HepG2 (cell line): Measurements from ENCODE around the gene ZBTB9. TPM values are rescaled to one million over a fixed set of nuclear protein-coding genes. Genes with fewer than 3 reads are reported as not detected.
A peak's percentile ranks its signal among the peaks of the same experiment; 100 is the strongest.

Experiments
- ATAC-seq: fragments of 200-7000 bp; cut with Tn5 transposase; 3 replicates; pipeline ENCODE4 v1.9.1; 2020; ENCODE audit warnings: mild to moderate bottlenecking, moderate library complexity
- BruUV-seq: library from RNA; stranded (reverse); fragments of 400-500 nt; replicated peaks from 2 replicates; lab custom pipeline; 2021; lab: Mats Ljungman, UMichigan
- CTCF ChIA-PET: fragments of 300-600 bp; formaldehyde crosslinking; extraction: SDS; loops from one replicate; lab custom pipeline; 2021; ENCODE audit warnings: low total read pairs, inconsistent platforms, low intra/inter-chr PET ratio; lab: Yijun Ruan, JAX
- POLR2A ChIA-PET: fragments of 350-600 bp; sonication (Branson Sonifier 250); formaldehyde crosslinking; loops from one replicate; lab custom pipeline; 2020; ENCODE audit warnings: antibody characterized with exemption, inconsistent platforms; lab: Yijun Ruan, JAX
- DNase-seq: peaks from one replicate; pipeline ENCODE4 v3.0.0-alpha.2; 2015; ENCODE audit warnings: low spot score
- FAIRE-seq: peaks from 3 replicates; lab custom pipeline; 2011; peaks lifted over from hg19 to GRCh38; lab: Jason Lieb, UNC
- H2AFZ ChIP-seq: one replicate; pipeline ENCODE4 v1.6.1; 2011; ENCODE audit warnings: low read length, inconsistent platforms
- H3K27ac ChIP-seq: fragments of 300-600 bp; 3 replicates; pipeline ENCODE4 v1.8.0; 2011; ENCODE audit warnings: mixed run types, mild to moderate bottlenecking, mixed read lengths, low read length, inconsistent platforms; ENCODE audit not compliant: insufficient read depth; ENCODE audit errors: extremely low read length
- H3K27me3 ChIP-seq, 2 experiments: fragments of 200-600 bp in 1 of 2; 2 replicates in 1 of 2; 3 replicates in 1 of 2; pipeline versions ENCODE4 v1.6.0 to v1.8.0; 2011; ENCODE audit warnings: low read length in 2 of 2, mild to moderate bottlenecking in 2 of 2, moderate library complexity in 2 of 2, inconsistent platforms in 1 of 2; ENCODE audit not compliant: insufficient read depth in 2 of 2, control insufficient read depth in 1 of 2
- H3K36me3 ChIP-seq, 2 experiments: fragments of 200-600 bp in 1 of 2; replicated peaks in 1 of 2; 2 replicates in 1 of 2; 3 replicates in 1 of 2; pipeline versions ENCODE4 v1.5.1 to v1.8.0; 2011; ENCODE audit warnings: low read length in 2 of 2, inconsistent platforms in 1 of 2; ENCODE audit not compliant: insufficient read depth in 2 of 2, control insufficient read depth in 1 of 2
- H3K4me1 ChIP-seq: 2 replicates; pipeline ENCODE4 v1.5.1; 2012; ENCODE audit warnings: low read length, inconsistent platforms; ENCODE audit not compliant: insufficient read depth
- H3K4me2 ChIP-seq: 2 replicates; pipeline ENCODE4 v1.6.0; 2011; ENCODE audit warnings: low read depth, low read length, inconsistent platforms
- H3K4me3 ChIP-seq, 3 experiments: fragments of 200-600 bp in 1 of 3; sonication (generic), shearing (Covaris generic) in 1 of 3; replicated peaks in 1 of 3; 2 replicates each; pipeline ENCODE4 v1.5.1; 2011 to 2016; ENCODE audit warnings: low read length in 3 of 3, inconsistent platforms in 2 of 3, low read depth in 2 of 3, mild to moderate bottlenecking in 2 of 3, control low read depth in 1 of 3, mixed read lengths in 1 of 3; ENCODE audit not compliant: insufficient read depth in 1 of 3
- H3K79me2 ChIP-seq: one replicate; pipeline ENCODE4 v1.6.1; 2011; ENCODE audit warnings: low read length, inconsistent platforms; ENCODE audit not compliant: insufficient read depth
- H3K9ac ChIP-seq: 2 replicates; pipeline ENCODE4 v1.6.0; 2011; ENCODE audit warnings: mild to moderate bottlenecking, low read depth, low read length, inconsistent platforms; ENCODE audit not compliant: insufficient read depth
- H3K9me3 ChIP-seq: 2 replicates; pipeline ENCODE4 v1.5.1; 2012; ENCODE audit warnings: mild to moderate bottlenecking, low read length
- H4K20me1 ChIP-seq: 2 replicates; pipeline ENCODE4 v1.6.0; 2011; ENCODE audit warnings: inconsistent platforms, mild to moderate bottlenecking, low read length, moderate library complexity; ENCODE audit not compliant: insufficient read depth
- BHLHE40 ChIP-seq: IDR thresholded peaks from 2 replicates; pipeline ENCODE4 v1.6.1; 2011; ENCODE audit warnings: low read length, improper control_type of control experiment
- GATA4 ChIP-seq: sonication (generic); IDR thresholded peaks from 2 replicates; pipeline ENCODE4 v1.6.1; 2016; ENCODE audit warnings: antibody characterized with exemption, low read depth, borderline replicate concordance
- GATAD2A ChIP-seq: IDR thresholded peaks from 2 replicates; pipeline ENCODE4 v1.6.1; 2016
- MEF2D ChIP-seq: sonication (generic); formaldehyde crosslinking; IDR thresholded peaks from 2 replicates; pipeline ENCODE4 v1.5.1; 2020; ENCODE audit warnings: mild to moderate bottlenecking, missing genetic modification reagents
- ZNF530 ChIP-seq: sonication (generic); formaldehyde crosslinking; IDR thresholded peaks from 2 replicates; pipeline ENCODE4 v1.5.0; 2020; ENCODE audit warnings: low read depth, mild to moderate bottlenecking, missing genetic modification reagents
- ZNF891 ChIP-seq: sonication (generic); formaldehyde crosslinking; IDR thresholded peaks from 2 replicates; pipeline ENCODE4 v1.5.0; 2020; ENCODE audit warnings: mild to moderate bottlenecking, missing genetic modification reagents
- ZSCAN22 ChIP-seq: sonication (generic); formaldehyde crosslinking; IDR thresholded peaks from 2 replicates; pipeline ENCODE4 v1.4.0; 2020; ENCODE audit warnings: mild to moderate bottlenecking, missing genetic modification reagents
- WGBS: methylation state at CpG from one replicate; pipeline ENCODE4 v1.1.6; 2017; ENCODE audit warnings: low lambda C conversion rate; 5-methylcytosine and 5-hydroxymethylcytosine counted together
- in situ Hi-C: cut with HindIII; loops from 2 replicates; pipeline ENCODE4 v1.10.0; 2017; ENCODE audit warnings: low pct_unique_long_range_greater_than_20kb; ENCODE audit not compliant: extremely low pct_ligation_motif_present
- intact Hi-C: fragments of 100-400 bp; cut with micrococcal nuclease; formaldehyde crosslinking; loops from one replicate; pipeline ENCODE4 v1.10.0; 2022; ENCODE audit not compliant: unreplicated experiment
- polyA plus RNA-seq, 8 experiments: library from polyadenylated mRNA; depleted of rRNA in 3 of 8; stranded (reverse) in 7 of 8; unstranded in 1 of 8; fragments of >200 nt; fragmentation: Illumina TruSeq in 4 of 8; extraction: Trizol in 4 of 8; gene quantifications; 2 replicates each; pipeline versions ENCODE4 v1.2.1 to v1.2.3, GENCODE V29; 2011 to 2016; ENCODE audit warnings: low read depth in 4 of 8, missing spikeins in 1 of 8, mixed read lengths in 1 of 8; ENCODE audit not compliant: insufficient read depth in 1 of 8
- total RNA-seq, 5 experiments: library from RNA; depleted of rRNA; stranded (reverse); fragments of >200 nt; fragmentation: Illumina TruSeq; extraction: Trizol; gene quantifications; 2 replicates each; pipeline ENCODE4 v1.2.3, GENCODE V29; 2016; ENCODE audit warnings: low read depth in 1 of 5
- TF ChIP-seq, protein P1 (sequence below): sonication (generic); formaldehyde crosslinking; IDR thresholded peaks from 2 replicates; pipeline ENCODE4 v1.5.1; 2020; ENCODE audit warnings: missing genetic modification reagents, mild to moderate bottlenecking, borderline replicate concordance
- TF ChIP-seq, protein P2 (sequence below): sonication (generic); formaldehyde crosslinking; IDR thresholded peaks from 2 replicates; pipeline ENCODE4 v1.4.0; 2020; ENCODE audit warnings: missing genetic modification reagents

Gene ZBTB9
- total and polyA plus RNA-seq, 2 of the 13 experiments (the other 11 are each of a cell fraction or from before 2014, with no cell fraction given), result 5.3 to 9.2 TPM

DNA sequence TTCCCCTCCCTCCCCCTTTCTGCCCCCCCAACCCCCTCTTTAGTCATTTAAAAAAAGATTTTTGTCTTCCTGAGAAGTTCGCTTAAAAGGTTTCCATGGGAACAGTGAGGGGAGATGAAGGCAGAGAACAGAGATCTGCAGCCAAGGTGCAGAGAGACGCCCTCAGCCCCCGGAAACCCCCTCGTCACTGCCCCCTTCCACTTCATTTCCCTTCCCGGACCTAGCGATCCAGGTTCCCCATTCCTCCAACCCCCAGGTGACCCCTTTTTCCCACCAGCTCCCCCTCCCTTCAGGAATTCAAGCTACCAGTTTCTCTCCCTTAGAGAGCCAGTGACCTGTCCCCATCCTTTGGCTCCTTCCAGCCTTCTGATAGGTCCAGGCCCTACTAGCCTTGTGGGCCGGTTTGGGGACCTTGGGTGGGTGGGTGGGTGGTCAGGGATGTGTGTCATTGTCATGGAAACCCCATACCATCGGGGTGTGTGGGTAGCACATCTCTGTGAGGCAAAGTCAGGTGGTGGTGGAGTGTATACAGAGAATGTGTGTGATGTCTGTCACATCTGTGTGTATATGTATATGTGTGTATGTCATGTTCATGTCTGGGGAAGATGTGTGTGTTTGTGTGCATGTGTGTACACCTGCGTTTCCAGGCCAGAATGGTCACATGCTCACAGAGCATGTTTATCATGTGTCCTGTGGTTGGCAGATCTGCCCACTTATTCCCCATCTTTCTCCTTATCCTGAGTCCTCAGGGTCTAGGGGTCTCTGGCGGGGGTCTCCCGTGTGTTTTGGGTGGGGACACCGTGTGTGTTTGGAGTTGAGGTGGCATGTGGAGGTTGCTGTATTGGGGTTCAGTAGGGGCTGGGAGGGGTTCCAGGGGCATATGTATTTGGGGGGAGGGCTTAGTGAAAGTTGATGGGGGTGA is 27.5 kb upstream of the ZBTB9 start:
- intact Hi-C loops (no loop called here), in situ Hi-C loops (no loop called here)
- no peak overlapping the region for H3K9ac ChIP-seq
- POLR2A ChIA-PET, result interaction anchor here (0.6 to 1.8 kb wide), 9 partner anchors 8 to 413 kb away, joined by 3 to 13 read pairs (median 4); partner anchors contain the start of genes BAK1, CUTA, PHF1 and UQCC2
- TF ChIP-seq GATA4 (no peak), ZNF530 (CRISPR knock-in tag) (no peak), ZNF891 (CRISPR knock-in tag) (no peak), BHLHE40 (no peak), ZSCAN22 (CRISPR knock-in tag) (no peak), MEF2D (no peak), GATAD2A (CRISPR knock-in tag) (no peak)
- TF ChIP-seq, protein P1, sequence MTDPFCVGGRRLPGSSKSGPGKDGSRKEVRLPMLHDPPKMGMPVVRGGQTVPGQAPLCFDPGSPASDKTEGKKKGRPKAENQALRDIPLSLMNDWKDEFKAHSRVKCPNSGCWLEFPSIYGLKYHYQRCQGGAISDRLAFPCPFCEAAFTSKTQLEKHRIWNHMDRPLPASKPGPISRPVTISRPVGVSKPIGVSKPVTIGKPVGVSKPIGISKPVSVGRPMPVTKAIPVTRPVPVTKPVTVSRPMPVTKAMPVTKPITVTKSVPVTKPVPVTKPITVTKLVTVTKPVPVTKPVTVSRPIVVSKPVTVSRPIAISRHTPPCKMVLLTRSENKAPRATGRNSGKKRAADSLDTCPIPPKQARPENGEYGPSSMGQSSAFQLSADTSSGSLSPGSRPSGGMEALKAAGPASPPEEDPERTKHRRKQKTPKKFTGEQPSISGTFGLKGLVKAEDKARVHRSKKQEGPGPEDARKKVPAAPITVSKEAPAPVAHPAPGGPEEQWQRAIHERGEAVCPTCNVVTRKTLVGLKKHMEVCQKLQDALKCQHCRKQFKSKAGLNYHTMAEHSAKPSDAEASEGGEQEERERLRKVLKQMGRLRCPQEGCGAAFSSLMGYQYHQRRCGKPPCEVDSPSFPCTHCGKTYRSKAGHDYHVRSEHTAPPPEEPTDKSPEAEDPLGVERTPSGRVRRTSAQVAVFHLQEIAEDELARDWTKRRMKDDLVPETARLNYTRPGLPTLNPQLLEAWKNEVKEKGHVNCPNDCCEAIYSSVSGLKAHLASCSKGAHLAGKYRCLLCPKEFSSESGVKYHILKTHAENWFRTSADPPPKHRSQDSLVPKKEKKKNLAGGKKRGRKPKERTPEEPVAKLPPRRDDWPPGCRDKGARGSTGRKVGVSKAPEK (CRISPR knock-in tag), result no peak
- TF ChIP-seq, protein P2, sequence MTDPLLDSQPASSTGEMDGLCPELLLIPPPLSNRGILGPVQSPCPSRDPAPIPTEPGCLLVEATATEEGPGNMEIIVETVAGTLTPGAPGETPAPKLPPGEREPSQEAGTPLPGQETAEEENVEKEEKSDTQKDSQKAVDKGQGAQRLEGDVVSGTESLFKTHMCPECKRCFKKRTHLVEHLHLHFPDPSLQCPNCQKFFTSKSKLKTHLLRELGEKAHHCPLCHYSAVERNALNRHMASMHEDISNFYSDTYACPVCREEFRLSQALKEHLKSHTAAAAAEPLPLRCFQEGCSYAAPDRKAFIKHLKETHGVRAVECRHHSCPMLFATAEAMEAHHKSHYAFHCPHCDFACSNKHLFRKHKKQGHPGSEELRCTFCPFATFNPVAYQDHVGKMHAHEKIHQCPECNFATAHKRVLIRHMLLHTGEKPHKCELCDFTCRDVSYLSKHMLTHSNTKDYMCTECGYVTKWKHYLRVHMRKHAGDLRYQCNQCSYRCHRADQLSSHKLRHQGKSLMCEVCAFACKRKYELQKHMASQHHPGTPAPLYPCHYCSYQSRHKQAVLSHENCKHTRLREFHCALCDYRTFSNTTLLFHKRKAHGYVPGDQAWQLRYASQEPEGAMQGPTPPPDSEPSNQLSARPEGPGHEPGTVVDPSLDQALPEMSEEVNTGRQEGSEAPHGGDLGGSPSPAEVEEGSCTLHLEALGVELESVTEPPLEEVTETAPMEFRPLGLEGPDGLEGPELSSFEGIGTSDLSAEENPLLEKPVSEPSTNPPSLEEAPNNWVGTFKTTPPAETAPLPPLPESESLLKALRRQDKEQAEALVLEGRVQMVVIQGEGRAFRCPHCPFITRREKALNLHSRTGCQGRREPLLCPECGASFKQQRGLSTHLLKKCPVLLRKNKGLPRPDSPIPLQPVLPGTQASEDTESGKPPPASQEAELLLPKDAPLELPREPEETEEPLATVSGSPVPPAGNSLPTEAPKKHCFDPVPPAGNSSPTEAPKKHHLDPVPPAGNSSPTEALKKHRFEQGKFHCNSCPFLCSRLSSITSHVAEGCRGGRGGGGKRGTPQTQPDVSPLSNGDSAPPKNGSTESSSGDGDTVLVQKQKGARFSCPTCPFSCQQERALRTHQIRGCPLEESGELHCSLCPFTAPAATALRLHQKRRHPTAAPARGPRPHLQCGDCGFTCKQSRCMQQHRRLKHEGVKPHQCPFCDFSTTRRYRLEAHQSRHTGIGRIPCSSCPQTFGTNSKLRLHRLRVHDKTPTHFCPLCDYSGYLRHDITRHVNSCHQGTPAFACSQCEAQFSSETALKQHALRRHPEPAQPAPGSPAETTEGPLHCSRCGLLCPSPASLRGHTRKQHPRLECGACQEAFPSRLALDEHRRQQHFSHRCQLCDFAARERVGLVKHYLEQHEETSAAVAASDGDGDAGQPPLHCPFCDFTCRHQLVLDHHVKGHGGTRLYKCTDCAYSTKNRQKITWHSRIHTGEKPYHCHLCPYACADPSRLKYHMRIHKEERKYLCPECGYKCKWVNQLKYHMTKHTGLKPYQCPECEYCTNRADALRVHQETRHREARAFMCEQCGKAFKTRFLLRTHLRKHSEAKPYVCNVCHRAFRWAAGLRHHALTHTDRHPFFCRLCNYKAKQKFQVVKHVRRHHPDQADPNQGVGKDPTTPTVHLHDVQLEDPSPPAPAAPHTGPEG, result no peak
- peak overlapping the region; percentile 68 to 78 (median 74) for H3K4me3 ChIP-seq
- FAIRE-seq (peak; percentile 30), DNase-seq (no peak), ATAC-seq (no peak)
- CTCF ChIA-PET, result interaction anchor here (3.1 kb wide), 1 partner anchor 36 kb away, joined by 19 read pairs; the partner anchor contains the start of gene KIFC1
- peaks cover 0 to 26% of the 10 kb centered on the region in 2 experiments; a peak in 3 of 5 replicates for H3K27me3 ChIP-seq
- no peaks in the 10 kb centered on the region for H4K20me1 ChIP-seq
- no peak overlapping the region for H3K27ac ChIP-seq
- H3K36me3 ChIP-seq, result no peaks in the 10 kb centered on the region
- 4% methylated on average over 12 of the region's 12 CpGs for WGBS
- peaks cover 58% of the 10 kb centered on the region for H3K4me1 ChIP-seq
- peak overlapping the region; percentile 98 for H3K4me2 ChIP-seq
- no peaks in the 10 kb centered on the region for H3K79me2 ChIP-seq
- no peaks in the 10 kb centered on the region for H3K9me3 ChIP-seq
- no peak overlapping the region for H2AFZ ChIP-seq
- no TSS peak for BruUV-seq
